Nephron (organoid): ENCODE measurements around the gene PLEKHA8.

Source experiments
- H3K27ac Mint-ChIP-seq, 3 experiments: 2 replicates each; pipeline ENCODE4 v1.8.0; 2020; ENCODE audit warnings: mixed read lengths in 3 of 3, mild to moderate bottlenecking in 2 of 3, moderate library complexity in 1 of 3
- H3K27me3 Mint-ChIP-seq: 2 replicates; pipeline ENCODE4 v1.8.0; 2021; ENCODE audit warnings: low read depth, mild to moderate bottlenecking, moderate library complexity, mixed read lengths
- H3K36me3 Mint-ChIP-seq: 2 replicates; pipeline ENCODE4 v1.8.0; 2020; ENCODE audit warnings: low read depth, mixed read lengths
- H3K4me1 Mint-ChIP-seq: 2 replicates; pipeline ENCODE4 v1.8.0; 2020; ENCODE audit warnings: mixed read lengths
- H3K4me3 Mint-ChIP-seq, 3 experiments: 2 replicates each; pipeline ENCODE4 v1.8.0; 2020; ENCODE audit warnings: mild to moderate bottlenecking in 3 of 3, mixed read lengths in 3 of 3, moderate library complexity in 2 of 3
- H3K9me3 Mint-ChIP-seq: 2 replicates; pipeline ENCODE4 v1.8.0; 2020; ENCODE audit warnings: mixed read lengths
- CTCF ChIP-seq, 3 experiments: fragments of 200-600 bp; sonication (generic); IDR thresholded peaks; one replicate each; pipeline ENCODE4 v1.5.0; 2021; ENCODE audit warnings: antibody characterized with exemption in 3 of 3; ENCODE audit not compliant: unreplicated experiment in 3 of 3

PLEKHA8 gene

GRCh38 chr7:30028216-30028748 lies at the start of gene PLEKHA8:
PLEKHA8 (plus strand) TSS chr7:30028412; CDS start chr7:30028763, 351 bp downstream.
- H3K9me3 Mint-ChIP-seq: no peaks in the 10 kb centered on the region
- H3K4me1 Mint-ChIP-seq: peaks cover 51% of the 10 kb centered on the region
- peak within 1 kb of the TSS in 2 of 3 experiments; percentile 96 to 99 for H3K4me3 Mint-ChIP-seq
- H3K27me3 Mint-ChIP-seq: no peaks in the 10 kb centered on the region
- H3K27ac Mint-ChIP-seq: peak within 1 kb of the TSS; percentile 96 to 98 (median 98)
- no peaks in the 10 kb centered on the region for H3K36me3 Mint-ChIP-seq
- no peak for TF ChIP-seq CTCF (IDR thresholded peaks at IDR 0.05; ENCODE audit: unreplicated experiment in 3 of 3)

- no peak for TF ChIP-seq CTCF (IDR thresholded peaks at IDR 0.05; ENCODE audit: unreplicated experiment in 3 of 3)
- H3K27me3 Mint-ChIP-seq: no peaks in the 10 kb centered on the region
Measured at GRCh38 chr7:29980151-29980550, 48.1 kb upstream of the PLEKHA8 start.

GRCh38 chr7:29987083-29987482 lies 41.1 kb upstream of the PLEKHA8 start:
- TF ChIP-seq CTCF (IDR thresholded peaks at IDR 0.05; ENCODE audit: unreplicated experiment in 3 of 3): no peak
- peaks cover 19% of the 10 kb centered on the region for H3K36me3 Mint-ChIP-seq
- peak overlapping the region; percentile 51 to 96 (median 93) for H3K4me3 Mint-ChIP-seq
- H3K4me1 Mint-ChIP-seq: peaks cover 22% of the 10 kb centered on the region
- peak overlapping the region; percentile 56 to 99 (median 97) for H3K27ac Mint-ChIP-seq
- no peaks in the 10 kb centered on the region for H3K27me3 Mint-ChIP-seq
- H3K9me3 Mint-ChIP-seq: peaks cover 9% of the 10 kb centered on the region

More at GRCh38 chr7:29980151-29980550, 48.1 kb upstream of the PLEKHA8 start:
- H3K4me1 Mint-ChIP-seq: peaks cover 20% of the 10 kb centered on the region
- H3K4me3 Mint-ChIP-seq: no peak overlapping the region
- no peaks in the 10 kb centered on the region for H3K9me3 Mint-ChIP-seq
- H3K27ac Mint-ChIP-seq: no peak overlapping the region
- peaks cover 17% of the 10 kb centered on the region for H3K36me3 Mint-ChIP-seq

GRCh38 chr7:29987811-29988317 lies 40.3 kb upstream of the PLEKHA8 start:
- H3K27ac Mint-ChIP-seq: peak overlapping the region; percentile 97 to 99 (median 99)
- H3K9me3 Mint-ChIP-seq: peaks cover 14% of the 10 kb centered on the region
- peaks cover 20% of the 10 kb centered on the region for H3K36me3 Mint-ChIP-seq
- no peaks in the 10 kb centered on the region for H3K27me3 Mint-ChIP-seq
- peak overlapping the region; percentile 87 to 96 (median 93) for H3K4me3 Mint-ChIP-seq
- H3K4me1 Mint-ChIP-seq: peaks cover 22% of the 10 kb centered on the region
- no peak for TF ChIP-seq CTCF (IDR thresholded peaks at IDR 0.05; ENCODE audit: unreplicated experiment in 3 of 3)

GRCh38 chr7:29988424-29989256 lies 39.6 kb upstream of the PLEKHA8 start:
- Mint-ChIP-seq H3K27ac (peak overlapping the region; percentile 97 to 99 (median 99)), H3K9me3 (peaks cover 16% of the 10 kb centered on the region), H3K4me1 (peaks cover 22% of the 10 kb centered on the region), H3K4me3 (peak overlapping the region; percentile 87 to 96 (median 93)), H3K36me3 (peaks cover 17% of the 10 kb centered on the region), H3K27me3 (no peaks in the 10 kb centered on the region)
- TF ChIP-seq CTCF (IDR thresholded peaks at IDR 0.05; ENCODE audit: unreplicated experiment in 3 of 3): no peak
